Activated CD8-positive, alpha-beta T cell treated with anti-CD3 and anti-CD28 coated beads for 36 hours (primary cell): Measurements from ENCODE around the gene CD164. TPM values are rescaled to one million over a fixed set of nuclear protein-coding genes. Genes with fewer than 3 reads are reported as not detected.
A peak's percentile ranks its signal among the peaks of the same experiment; 100 is the strongest.

Experiments used
- ATAC-seq: fragments of 200-7000 bp; cut with Tn5 transposase; one replicate; pipeline ENCODE4 v1.10.0; 2021; ENCODE audit warnings: mild to moderate bottlenecking, moderate library complexity
- CTCF ChIA-PET: fragments of 350-600 bp; sonication (Branson Sonifier 250); formaldehyde crosslinking; loops from one replicate; lab custom pipeline; 2021; ENCODE audit warnings: antibody characterized with exemption; lab: Charles Lee
- POLR2A ChIA-PET: fragments of 350-600 bp; sonication (Branson Sonifier 250); formaldehyde crosslinking; loops from one replicate; lab custom pipeline; 2021; ENCODE audit warnings: antibody characterized with exemption; lab: Charles Lee
- DNase-seq: peaks from one replicate; pipeline ENCODE4 v3.0.0-alpha.2; 2020
- H3K27ac Mint-ChIP-seq: one replicate; pipeline ENCODE4 v1.8.0; 2021; ENCODE audit warnings: mild to moderate bottlenecking, mixed read lengths
- H3K27me3 Mint-ChIP-seq: one replicate; pipeline ENCODE4 v1.8.0; 2021; ENCODE audit warnings: mixed read lengths
- H3K36me3 Mint-ChIP-seq: one replicate; pipeline ENCODE4 v1.8.0; 2021; ENCODE audit warnings: low read depth, mixed read lengths
- H3K4me1 Mint-ChIP-seq: one replicate; pipeline ENCODE4 v1.8.0; 2021; ENCODE audit warnings: low read depth, mixed read lengths
- H3K4me3 Mint-ChIP-seq: one replicate; pipeline ENCODE4 v1.8.0; 2021; ENCODE audit warnings: mild to moderate bottlenecking, moderate library complexity, mixed read lengths
- H3K9me3 Mint-ChIP-seq: one replicate; pipeline ENCODE4 v1.8.0; 2021; ENCODE audit warnings: mixed read lengths
- CTCF ChIP-seq: fragments of 200-600 bp; IDR thresholded peaks from one replicate; pipeline ENCODE4 v1.8.0; 2022; ENCODE audit warnings: antibody characterized with exemption, mild to moderate bottlenecking
- intact Hi-C: fragments of 100-400 bp; cut with micrococcal nuclease; formaldehyde crosslinking; loops from one replicate; pipeline ENCODE4 v1.10.0; 2022
- total RNA-seq, 2 experiments: library from RNA; stranded (reverse); gene quantifications; one replicate each; pipeline ENCODE4 v1.2.3, GENCODE V29; 2021

Gene CD164
- 100 to 1,000 TPM; 144 to 146 TPM for total RNA-seq

DNA sequence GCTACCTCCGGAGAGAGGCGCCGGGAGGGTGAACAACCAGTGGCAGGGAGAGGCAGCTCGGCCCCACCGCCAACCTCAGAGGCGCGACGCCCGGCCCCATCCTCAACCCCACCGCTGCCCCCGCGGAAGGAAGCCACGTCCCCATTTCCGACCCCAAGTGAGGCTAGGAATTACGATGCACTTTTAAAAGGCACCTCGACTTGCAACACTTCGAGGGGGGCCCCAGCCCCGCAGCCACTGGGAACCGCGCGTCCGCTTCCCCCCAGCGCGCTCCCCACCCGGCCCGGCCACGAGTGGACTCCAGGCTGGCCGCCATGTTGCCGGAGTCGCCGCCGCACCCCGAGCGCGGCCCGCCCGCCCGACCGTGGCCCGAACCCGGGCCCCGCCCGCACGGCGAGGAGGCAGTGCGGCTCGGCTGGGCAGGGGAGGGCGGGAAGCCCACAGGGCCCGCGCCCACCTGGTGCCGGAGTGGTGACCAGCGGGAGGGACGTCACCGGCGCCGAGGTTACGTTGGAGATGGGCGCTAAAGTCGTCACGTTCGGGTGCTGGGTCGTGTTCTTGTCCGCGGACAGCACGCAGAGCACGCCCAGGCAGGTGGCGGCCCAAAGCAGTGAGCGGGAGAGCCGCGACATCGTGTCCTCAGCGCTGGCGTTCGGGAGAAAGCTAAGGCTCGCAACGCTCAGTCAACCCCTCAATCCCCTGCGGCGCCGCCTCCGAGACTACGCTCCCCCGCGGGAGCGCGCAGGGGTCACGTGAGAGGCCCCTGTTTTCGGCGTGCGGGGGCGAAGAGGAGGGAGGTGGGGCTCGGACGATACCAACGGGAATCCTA, at the start of gene CD164:
TSS of gene CD164 (minus strand) at position 721 of the 829 bp plus-strand sequence. CDS start at position 632, 89 bp downstream.
- TF ChIP-seq CTCF, result no peak
- Mint-ChIP-seq H3K27ac (peak within 1 kb of the TSS; percentile 100), H3K4me1 (peaks cover 35% of the 10 kb centered on the region)

DNA sequence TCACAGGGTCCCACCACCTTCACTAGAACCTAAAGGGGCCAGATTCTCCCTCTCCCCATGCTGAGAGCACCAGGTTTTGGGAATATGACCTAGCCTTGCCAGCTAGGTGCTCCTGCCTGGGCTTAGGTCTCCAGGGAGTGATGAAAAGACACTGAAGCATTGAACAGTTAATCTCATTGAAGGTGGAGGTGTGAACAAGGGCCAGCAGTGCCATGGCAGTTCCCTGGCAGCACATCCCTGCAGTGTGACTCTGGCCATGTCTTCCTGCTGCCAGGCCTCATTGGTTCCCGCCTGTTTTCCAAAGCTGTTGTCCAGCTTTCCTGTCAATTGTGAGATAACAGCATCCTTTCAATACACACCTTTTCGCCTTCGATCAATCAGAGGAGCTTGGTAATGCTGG, 47.2 kb upstream of the CD164 start:
- intact Hi-C loops, result no loop called here
- no peaks in the 10 kb centered on the region for H3K36me3 Mint-ChIP-seq
- DNase-seq (no peak), ATAC-seq (no peak)
- no peak for TF ChIP-seq CTCF
- ChIA-PET CTCF (interaction anchor here (0.7 kb wide), 1 partner anchor 89 kb away, joined by 3 read pairs; no protein-coding TSS in a partner anchor), POLR2A (no interaction called here)
- H3K27me3 Mint-ChIP-seq, result no peaks in the 10 kb centered on the region
- H3K9me3 Mint-ChIP-seq, result no peaks in the 10 kb centered on the region
- H3K27ac Mint-ChIP-seq, result no peak overlapping the region
- peaks cover 5% of the 10 kb centered on the region for H3K4me1 Mint-ChIP-seq
- no peak overlapping the region for H3K4me3 Mint-ChIP-seq

More for the DNA sequence above, at the start of gene CD164:
- peak; percentile 55 for ATAC-seq
- DNase-seq, result peak; percentile 94
- H3K9me3 Mint-ChIP-seq, result no peaks in the 10 kb centered on the region
- peaks cover 31% of the 10 kb centered on the region for H3K36me3 Mint-ChIP-seq
- ChIA-PET POLR2A (interaction anchor here (0.5 to 5.3 kb wide), 34 partner anchors 9 to 1494 kb away, joined by 3 to 64 read pairs (median 4); partner anchors contain the start of genes CEP57L1, MICAL1, SESN1 and SMPD2), CTCF (interaction anchor here (1.0 to 5.7 kb wide), 16 partner anchors 10 to 218 kb away, joined by 3 to 111 read pairs (median 6); partner anchors contain the start of genes MICAL1, PPIL6 and SMPD2)
- no peaks in the 10 kb centered on the region for H3K27me3 Mint-ChIP-seq
- H3K4me3 Mint-ChIP-seq, result peak within 1 kb of the TSS; percentile 93
- intact Hi-C loops, result loop anchor here (1.0 to 5.0 kb wide), 4 partner anchors 73 to 365 kb away; partner anchors contain the start of genes CEP57L1 and MICAL1

- intact Hi-C loops, result no loop called here
- DNase-seq, result no peak
- ChIA-PET POLR2A (interaction anchor here (1.5 kb wide), 1 partner anchor 12 kb away, joined by 3 read pairs; the partner anchor contains the start of gene SMPD2), CTCF (interaction anchor here (0.7 kb wide), 1 partner anchor 89 kb away, joined by 3 read pairs; no protein-coding TSS in a partner anchor)
- ATAC-seq, result no peak
- Mint-ChIP-seq H3K27me3 (no peaks in the 10 kb centered on the region), H3K36me3 (no peaks in the 10 kb centered on the region), H3K4me3 (no peak overlapping the region), H3K27ac (no peak overlapping the region), H3K4me1 (peaks cover 5% of the 10 kb centered on the region), H3K9me3 (no peaks in the 10 kb centered on the region)
- no peak for TF ChIP-seq CTCF
These were observed 46.7 kb upstream of the CD164 start for GRCh38 chr6:109428889-109429477.

DNA sequence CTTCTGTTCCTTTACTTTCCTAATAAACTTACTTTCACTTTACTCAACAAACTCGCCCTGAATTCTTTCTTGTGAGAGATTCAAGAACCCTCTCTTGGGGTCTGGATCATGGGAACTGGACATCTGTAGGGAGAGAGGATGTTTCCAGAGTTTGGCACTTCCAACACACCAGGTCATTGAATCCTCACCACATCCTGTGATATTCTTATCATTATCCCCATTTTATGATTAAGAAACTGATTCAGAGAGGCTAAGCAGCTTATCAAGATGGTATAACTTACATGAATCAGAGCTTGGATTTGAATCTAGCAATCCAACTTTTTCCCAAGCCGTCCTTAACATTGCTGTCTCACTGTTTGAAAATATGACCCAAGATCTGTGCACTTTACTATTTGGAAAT, 42.7 kb upstream of the CD164 start:
- H3K4me1 Mint-ChIP-seq, result peaks cover 5% of the 10 kb centered on the region
- no peaks in the 10 kb centered on the region for H3K9me3 Mint-ChIP-seq
- no peaks in the 10 kb centered on the region for H3K27me3 Mint-ChIP-seq
- DNase-seq, result no peak
- no peaks in the 10 kb centered on the region for H3K36me3 Mint-ChIP-seq
- CTCF ChIA-PET, result no interaction called here
- intact Hi-C loops, result no loop called here
- H3K4me3 Mint-ChIP-seq, result no peak overlapping the region
- ATAC-seq, result no peak
- TF ChIP-seq CTCF, result no peak
- POLR2A ChIA-PET, result interaction anchor here (0.6 kb wide), 1 partner anchor 1158 kb away, joined by 3 read pairs; no protein-coding TSS in a partner anchor
- no peak overlapping the region for H3K27ac Mint-ChIP-seq
